HL-60/S4 treated with phorbol 12-myristate 13-acetate at 8.2 ng/mL for 4 days and 3 days (cell line): Measurements from ENCODE around the gene CACNA1A.
"Not testable (repeated sequence)": the region's sequence is repeated elsewhere in the genome, so short reads cannot be mapped to it uniquely, and the experiment has no call there.

ENCODE experiments used
- in situ Hi-C: fragments of 300-500 bp; cut with MboI; formaldehyde crosslinking; loops from 2 replicates; pipeline ENCODE4 v1.15.0; 2022; ENCODE audit warnings: low sequenced_read_pairs

CACNA1A gene

DNA sequence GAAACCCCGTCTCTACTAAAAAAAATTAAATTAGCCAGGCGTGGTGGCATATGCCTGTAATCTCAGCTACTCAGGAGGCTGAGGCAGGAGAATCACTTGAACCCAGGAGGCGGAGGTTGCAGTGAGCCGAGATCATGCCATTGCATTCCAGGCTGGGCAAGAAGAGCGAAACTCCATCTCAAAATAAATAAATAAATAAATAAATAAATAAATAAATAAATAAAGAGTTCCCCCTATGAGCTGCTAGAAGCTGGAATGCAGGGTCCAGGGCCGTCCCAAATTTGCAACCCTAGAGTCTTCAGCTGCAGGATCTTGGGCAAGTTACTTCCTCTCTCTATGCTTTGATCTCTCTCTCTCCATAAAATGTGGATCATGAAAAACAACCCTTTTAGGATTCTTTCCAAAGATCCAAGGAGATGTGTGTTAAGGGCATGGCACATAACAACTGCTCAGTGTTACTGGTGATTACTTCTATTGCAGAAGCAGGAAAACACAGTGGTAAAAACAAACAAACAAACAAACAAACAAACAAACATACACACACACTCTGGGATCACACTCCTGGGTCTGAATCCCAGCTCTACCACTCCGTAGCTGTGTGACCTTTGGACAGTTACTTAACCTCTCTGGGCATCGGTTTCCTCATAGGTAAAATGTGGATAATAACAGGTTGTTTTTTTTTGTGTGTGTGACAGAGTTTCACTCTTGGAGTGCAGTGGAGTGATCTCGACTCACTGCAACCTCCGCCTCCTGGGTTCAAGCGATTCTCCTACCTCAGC lies 78.8 kb downstream of the CACNA1A start:
- in situ Hi-C loops = no loop called here

DNA sequence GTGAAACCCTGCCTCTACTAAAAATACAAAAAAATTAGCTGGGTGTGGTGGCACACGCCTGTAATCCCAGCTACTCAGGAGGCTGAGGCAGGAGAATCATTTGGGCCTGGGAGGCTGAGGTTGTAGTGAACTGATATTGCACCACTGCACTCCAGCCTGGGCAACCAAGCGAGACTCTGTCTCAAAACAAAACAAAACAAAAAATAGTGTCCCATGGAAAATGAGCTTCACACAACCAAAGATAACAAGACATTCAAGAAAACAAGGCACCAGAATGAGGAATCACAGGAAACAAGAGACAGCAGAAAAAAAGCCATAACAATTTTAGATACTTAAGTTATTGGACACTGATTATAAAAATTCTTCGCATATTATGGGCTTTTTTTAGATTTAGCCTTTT lies 80.4 kb downstream of the CACNA1A start:
- in situ Hi-C loops = not testable (repeated sequence)

DNA sequence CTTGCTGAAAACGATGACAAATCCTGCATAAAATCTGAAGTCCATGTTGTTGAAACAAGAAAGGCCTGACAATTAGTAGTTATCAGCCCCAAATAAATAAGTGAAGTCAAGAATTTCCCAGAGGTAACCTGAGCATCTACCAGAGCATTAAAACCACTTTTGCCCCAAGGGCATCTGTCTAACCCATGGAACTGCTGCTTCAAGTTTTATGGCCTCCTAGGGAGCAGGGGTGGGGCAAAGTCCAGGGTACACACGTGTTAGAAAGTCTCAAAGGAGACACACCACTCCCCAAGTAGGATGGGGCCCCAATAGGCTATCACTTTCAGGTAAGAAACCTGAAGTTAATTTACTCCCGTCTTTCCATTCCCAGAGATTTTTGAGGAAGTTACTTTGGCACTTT lies 81.1 kb downstream of the CACNA1A start:
- in situ Hi-C loops = no loop called here

DNA sequence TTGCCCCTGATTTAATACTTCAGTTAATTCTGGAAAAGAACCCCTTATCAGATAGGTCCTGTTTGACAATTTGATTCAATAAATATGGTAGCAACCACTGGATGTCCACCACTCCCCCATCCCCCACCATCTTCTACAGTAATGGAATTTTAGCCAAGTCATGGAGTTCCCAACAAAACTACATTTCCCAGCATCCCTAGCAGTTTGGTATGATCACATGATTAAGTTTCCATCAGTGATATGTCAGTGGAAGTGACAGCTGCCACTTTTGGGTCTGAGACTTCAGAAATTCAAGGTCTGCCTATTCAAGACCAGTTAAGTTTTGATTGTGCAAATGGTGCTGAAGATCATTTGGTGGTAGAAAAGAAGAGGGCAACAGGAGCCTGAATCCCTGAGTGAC lies 85.5 kb downstream of the CACNA1A start:
- in situ Hi-C loops = no loop called here

DNA sequence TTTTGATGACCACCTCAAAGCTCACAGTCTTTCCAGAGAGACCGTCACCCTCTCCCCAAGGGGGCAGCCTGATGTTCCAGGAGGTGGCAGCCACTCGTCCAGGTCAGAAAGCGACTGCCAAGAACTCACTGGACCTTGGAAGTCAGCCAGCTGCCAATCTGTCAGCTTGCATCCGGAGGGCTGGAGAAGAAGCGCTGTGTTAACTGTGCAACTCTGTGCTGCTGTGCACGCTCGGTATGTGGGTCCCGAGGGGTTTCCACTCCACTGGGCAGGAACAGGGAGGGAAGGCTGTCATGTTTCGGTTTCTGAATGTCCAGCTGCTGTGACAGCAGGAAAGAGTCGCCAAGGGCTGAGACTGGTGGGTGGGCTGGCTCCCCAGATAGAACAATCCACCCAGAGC lies 89.2 kb downstream of the CACNA1A start:
- in situ Hi-C loops = no loop called here

DNA sequence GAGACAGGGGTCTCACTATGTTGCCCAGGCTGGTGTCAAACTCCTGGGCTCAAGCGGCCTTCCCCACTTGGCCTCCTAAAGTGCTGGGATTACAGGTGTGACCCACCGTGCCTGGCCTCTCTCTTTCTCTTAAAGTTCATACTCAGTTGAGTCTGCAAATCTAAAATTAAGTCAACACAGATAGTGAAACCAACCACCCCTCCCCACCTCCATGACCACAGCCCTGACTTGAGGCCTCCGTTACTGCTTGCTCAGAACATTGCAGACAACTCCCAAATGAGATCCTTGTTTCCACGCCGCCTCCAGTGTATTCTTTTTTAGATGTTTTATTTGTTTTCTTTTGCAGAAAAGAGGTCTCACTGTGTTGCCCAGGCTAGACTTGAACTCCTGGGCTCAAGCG lies 94.4 kb downstream of the CACNA1A start:
- in situ Hi-C loops = no loop called here

DNA sequence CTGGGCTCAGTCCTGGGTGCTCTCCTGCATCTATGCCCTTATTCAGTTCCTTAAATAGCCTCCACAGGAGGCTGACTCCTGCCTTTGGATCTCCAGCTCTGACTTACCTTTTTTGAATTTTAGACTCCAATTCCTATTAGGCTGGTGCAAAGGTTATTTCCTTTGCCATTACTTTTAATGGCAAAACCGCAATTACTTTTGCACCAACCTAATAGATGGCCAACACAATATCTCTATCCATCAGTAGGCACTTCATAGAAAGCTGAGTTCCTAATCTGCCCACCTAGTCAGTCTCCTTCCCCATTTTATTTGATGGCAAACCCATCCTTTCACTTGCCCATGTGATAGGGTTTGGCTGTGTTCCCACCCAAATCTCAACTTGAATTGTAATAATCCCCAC lies 95.3 kb downstream of the CACNA1A start:
- in situ Hi-C loops = no loop called here

DNA sequence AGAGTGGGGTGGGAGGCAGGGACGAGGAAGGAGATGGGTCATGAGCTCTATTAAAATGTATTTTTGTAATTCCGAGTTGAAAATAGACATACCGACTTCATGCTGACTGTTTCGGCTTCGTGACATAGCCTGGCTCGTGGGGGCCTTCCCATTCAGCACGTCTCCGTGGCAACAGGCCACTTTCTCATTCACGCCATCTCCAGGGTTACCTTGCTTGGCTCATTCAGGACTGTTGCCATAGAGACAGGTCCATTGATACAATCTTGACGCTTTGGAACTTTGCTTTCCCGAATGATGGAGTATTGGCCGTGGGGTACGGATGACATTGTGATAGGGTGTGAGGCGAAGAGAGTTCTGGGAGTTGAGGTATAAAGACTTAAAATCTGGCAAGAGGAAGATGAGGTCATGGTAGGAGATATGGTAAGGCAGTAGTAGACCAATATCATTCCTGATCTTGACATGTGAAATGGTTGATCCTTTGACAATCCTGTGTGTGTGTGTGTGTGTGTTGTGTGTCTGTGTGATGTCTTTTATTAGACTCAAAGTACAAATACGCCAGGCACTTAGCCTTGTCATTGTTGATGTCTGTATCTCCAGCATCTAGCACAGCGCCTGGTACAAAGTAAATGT lies 97.3 kb downstream of the CACNA1A start:
- in situ Hi-C loops = no loop called here

DNA sequence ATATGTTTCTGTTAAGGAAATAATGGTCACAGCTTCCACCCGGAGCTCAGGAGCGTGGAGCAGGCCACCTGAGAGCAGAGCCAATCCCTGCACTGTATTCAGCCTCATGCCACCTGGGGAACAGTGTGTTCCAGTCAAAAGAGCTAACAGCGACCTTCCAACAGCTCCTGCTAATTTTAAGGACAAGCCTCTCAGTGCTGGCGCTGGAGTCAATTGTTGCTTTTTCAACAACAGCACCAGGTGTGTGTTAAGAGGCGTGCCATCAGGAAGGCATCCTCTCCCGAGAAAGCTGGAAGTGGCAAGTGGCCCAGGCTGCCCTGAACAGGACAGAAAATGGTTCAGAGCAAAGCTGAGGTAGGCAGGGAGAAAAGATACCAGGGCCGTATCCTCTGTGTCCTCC lies 102.0 kb downstream of the CACNA1A start:
- in situ Hi-C loops = no loop called here

DNA sequence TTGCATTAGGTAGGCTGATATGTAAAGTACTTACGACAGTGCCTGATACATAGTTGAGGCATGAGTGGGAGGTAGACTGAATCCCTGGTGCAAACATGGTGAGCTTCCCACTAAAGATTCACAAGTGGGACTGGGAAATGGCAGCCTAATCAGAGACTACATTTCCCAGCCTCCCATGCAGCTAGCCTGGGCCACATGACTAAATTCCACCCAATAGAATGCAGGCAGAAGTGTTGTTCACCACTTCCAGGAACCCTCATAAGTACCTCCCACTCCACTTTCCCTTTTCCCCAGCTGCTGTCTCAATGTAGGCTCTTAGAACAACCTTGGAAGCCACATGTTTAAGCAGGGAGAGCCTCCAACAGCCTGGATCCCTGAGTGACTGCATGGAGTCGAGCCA lies 104.9 kb downstream of the CACNA1A start:
- in situ Hi-C loops = no loop called here

DNA sequence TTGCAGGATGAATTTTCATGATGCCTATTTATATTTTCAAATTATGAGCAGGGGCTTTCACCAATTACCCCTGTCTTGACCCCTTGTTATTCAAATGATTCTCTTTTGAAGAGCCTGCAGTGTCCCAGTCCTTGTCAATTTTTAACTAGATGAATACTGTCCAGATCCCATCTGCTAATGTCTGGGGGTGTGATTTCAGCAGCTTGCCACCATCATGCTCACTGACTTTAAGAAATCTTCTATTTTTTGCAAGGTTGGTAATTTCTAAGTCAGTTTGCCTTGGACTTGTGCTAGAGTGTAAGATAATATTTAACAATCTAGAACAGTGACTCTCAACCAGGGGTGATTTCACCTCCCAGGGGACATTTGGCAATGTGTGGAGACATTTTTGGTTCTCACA lies 106.0 kb downstream of the CACNA1A start:
- in situ Hi-C loops = no loop called here

DNA sequence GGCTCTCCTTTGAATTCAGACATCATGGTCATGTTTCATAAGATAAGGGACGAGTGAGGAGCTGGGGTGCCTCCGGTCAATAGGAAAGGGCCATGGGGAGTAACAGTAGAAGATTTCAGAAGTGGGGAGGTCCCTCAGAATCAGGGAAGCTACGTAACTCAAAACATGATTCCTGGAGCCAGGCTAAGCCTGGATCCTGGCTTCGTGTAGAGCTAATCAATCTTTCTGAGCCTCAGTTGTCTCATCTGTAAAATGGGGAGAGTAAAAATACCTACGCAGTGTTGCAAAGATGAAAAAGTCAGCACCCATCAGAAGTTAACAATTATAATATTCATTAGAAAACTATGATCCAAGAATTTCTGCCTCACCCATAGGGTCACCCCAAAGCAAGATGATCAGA lies 106.5 kb downstream of the CACNA1A start:
- in situ Hi-C loops = no loop called here

DNA sequence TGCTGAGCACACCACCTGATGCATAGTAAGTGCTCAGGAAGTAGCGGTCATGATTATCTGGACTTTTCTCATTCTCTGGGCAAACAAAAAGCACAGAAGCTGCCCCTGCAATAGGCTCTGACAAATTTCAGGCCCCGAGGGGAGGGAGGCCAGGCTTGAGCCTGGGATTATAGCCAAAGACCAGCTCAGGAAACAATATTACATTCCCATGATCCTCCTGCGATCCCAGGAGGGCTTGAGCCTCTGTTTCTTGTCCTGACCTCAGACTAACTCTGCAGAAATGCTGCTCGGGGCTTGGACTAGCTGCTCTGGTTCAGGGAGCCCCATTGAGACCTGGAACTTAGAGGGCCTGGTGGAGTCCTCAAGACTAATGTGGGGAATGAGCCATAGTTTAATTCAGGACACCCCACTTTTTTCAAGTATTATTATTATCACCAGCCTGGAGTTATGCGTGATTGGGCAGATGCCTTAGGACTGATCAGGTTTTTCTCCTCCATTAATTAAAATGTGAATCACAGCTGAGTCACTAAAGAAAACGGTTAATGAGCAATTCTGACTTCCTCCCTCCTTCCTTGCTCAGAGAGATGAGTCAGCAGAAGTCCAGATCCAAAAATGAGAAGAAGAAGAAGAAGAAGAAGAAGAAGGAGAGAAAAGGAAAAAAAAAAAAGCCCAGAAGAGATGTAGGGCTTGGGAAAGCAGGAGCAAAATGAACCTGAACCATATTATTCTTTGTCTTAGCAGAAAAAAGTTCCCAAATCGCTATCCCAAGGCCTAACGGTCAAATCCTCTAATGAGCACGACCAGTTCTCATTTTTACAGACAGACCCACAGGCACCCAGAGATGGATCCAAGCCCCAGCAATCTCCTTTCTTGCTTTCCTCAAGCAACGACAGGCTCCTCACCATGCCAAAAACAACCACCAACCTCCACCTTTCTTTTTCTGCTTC lies 107.2 kb downstream of the CACNA1A start:
- in situ Hi-C loops = no loop called here

DNA sequence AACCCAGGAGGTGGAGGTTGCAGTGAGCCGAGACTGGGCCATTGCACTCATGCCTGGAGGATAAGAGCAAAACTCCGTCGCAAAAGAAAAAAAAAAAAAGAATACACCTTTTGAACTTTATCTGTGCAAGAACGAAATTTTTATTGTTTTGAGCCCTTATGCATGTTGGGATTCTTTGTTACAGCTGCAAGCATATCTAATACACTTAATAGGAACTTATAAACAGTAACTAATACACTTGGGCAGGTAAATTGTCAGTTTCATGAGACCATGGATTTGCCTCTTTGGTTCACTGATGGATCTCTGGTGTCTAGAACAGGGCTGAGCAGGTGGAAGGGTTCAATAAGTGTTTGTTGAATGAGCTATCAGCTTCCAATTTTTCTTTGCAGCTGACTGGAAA lies 108.1 kb downstream of the CACNA1A start:
- in situ Hi-C loops = no loop called here

DNA sequence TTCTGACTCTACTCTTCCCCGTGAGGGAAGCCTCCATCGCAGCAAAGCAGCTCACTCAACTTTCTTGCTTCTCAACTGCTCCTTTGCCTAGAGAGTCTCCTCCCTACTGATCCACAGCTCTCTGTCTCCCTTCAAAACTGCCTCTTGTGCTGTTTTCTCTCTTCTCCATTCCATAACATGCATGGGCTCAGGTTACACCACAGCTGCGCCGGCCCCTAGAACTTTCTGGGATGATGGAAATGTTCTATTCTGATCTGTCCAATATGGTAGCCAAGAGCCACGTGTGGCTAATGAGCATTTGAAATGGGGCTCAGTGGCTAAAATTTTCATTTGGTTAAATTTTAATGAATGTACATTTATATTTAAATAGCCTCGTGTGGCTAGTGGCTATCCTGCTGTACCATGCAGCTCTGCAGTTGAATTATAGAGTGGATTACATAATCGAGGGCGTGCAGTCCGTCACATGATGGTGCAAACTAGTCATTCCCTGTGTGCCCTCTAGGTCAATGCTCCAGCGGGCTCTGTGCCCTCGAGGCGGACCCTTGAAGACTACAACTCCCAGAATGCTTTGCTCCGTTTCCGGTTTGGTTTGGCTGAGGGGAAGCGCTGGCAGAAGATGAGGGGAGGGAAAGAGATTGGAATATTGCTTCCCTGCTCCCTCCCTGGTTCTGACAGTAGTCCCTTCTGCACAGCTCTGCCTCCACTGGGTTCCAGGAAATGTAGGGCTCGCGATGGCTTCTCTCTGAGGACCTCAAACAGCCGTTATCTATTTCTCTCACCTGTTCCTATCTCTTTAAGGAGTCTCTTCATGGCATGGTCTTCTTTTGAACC lies 109.8 kb downstream of the CACNA1A start:
- in situ Hi-C loops = no loop called here

DNA sequence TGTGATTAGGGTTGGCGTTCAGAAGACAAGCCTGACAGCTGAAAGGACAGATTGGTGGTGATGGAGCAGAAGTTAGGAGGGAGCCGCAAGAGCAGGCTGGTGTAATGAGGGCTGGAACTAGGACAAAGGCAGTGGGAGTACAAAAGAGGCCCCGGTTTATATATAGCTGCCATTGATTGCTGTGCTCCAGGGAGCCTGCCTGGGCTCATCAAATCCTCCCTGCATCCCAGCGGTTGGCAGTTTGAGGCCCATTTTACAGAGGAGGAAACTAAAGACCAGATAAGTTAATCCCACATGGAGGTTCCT lies 123.7 kb downstream of the CACNA1A start:
- in situ Hi-C loops = no loop called here

DNA sequence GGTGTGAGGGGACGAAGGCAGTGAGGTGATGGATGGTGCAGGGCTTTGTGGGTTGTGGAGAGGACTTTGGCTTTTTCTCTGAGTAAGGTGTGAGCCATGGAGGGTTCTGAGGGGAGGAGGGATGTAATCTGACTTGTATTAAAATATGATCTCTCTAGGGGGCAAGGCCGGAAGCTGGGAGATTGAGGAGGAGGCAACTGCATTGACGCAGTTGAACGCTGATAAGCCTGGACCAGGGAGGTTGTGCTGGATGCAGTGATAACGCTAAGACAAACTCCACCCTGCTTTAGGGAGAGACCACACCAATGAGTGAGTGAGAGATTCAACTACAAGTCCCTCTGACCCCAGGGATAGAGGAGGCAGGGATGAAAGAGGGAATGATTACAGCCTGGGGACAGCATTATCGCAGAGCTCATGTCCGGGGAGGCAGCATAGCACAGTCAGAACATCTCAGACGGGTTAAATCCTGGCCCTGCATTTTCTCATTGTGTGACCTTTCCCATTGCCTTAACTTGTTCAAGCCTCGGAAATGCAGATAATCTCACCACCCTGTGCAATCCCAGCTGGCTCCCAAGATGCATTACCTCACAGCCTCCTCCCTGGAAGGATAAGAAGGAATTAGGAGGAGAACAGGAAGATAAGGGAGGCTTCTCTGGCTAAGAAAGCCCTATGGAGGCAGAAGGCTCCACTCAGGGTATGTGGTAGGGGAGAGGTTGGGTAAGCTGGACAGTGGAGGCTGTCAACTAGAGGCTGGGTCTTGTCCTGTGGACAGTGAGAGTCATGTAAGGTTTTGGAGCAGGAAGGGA lies 124.2 kb downstream of the CACNA1A start:
- in situ Hi-C loops = no loop called here

DNA sequence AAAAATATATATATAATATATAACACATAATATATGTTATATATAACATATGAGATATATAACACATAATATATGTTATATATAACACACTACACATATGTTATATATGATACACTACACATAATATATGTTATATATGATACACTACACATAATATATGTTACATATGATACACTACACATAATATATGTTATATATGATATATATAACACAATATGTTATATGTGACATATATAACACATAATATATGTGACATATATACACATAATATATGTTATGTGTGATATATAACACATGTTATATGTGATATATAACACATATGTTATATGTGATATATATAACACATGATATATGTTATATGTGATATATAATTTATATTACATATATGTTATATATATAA lies 129.7 kb downstream of the CACNA1A start:
- in situ Hi-C loops = no loop called here

DNA sequence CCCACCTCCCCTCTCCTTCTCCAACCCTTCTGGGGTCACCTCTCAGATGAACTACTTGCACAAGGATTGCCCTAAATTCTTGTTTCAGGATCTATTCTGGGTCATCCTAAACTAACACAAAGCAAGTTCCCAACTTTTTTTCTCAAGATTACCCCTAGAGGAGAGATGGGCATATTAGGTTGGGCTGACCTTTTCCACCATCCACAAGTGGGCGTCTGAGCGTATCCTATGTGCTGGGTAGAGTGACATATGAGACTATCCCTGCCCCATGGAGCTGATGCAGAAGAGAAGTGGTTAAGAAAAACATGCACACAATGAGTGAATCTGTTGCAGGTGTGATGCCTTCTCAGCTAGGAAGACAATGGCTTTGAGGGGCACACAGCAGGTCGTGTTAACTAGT lies 132.7 kb downstream of the CACNA1A start:
- in situ Hi-C loops = no loop called here

DNA sequence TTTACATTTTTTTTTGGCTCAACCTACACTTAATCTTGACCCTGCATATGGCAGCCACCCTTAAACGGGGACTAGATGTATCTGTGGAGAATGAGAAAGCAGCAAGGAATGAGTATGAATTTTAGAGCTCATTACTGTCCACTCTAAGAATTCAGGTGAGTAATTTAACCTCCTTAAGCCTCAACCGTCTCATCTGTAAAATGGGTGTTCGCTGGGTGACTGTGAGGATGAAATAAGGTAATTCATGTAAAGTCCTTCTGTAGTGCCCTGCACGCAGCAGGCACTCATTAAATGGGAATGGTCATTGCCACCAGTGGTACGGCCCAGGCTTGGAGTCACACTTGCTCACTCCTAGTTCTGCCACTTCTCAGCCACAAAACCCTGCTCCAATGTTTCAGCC lies 135.3 kb downstream of the CACNA1A start:
- in situ Hi-C loops = no loop called here
